Activated CD8-positive, alpha-beta memory T cell treated with anti-CD3 and anti-CD28 coated beads, Interleukin-2, amount 50 U/mL, for 1 hour (primary cell): ENCODE measurements around the gene HSF2BP.
"Not testable (repeated sequence)": the region's sequence is repeated elsewhere in the genome, so short reads cannot be mapped to it uniquely, and the experiment has no call there.

Source experiments
- DNase-seq: peaks from one replicate; pipeline ENCODE4 v3.0.0-alpha.2; 2020; ENCODE audit errors: extremely low read depth

The HSF2BP gene

DNA sequence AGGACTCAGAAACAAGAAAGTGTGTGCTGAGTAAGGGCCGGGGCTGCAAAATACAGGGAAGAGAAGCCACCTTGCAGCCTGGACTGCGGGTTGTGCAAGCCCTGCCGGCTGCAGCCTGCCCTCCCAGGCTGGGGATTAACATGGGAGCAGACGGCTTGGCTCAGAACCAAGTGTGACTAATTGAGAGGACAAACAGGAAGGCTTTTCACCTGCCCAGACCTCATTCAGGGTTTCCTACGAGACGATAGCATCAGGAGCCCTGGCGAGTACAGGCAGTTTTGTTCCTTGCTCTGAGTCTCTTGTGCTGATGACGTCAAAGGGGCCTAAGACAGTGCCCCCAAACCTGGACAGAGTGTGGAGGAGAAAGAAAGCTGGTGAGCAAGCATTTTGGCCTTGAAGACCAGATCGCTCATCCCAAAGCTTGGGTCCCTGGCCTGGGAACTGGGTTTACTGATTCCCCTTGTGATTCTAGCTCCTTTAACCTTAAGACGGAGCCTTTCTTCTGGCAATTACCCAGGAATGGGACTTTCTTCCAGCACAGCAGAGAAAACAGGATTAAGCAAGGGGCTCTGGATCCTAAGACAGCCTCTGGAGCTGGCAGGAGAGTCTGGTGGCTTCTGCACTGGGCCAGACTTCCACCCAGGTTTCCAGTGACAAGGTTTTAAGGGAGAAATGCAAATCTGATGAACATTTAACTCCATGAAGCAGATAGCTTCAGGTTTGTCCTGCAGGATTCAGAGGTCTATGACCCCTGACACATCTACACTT, 142.2 kb downstream of the HSF2BP start:
- DNase-seq = not testable (repeated sequence)

DNA sequence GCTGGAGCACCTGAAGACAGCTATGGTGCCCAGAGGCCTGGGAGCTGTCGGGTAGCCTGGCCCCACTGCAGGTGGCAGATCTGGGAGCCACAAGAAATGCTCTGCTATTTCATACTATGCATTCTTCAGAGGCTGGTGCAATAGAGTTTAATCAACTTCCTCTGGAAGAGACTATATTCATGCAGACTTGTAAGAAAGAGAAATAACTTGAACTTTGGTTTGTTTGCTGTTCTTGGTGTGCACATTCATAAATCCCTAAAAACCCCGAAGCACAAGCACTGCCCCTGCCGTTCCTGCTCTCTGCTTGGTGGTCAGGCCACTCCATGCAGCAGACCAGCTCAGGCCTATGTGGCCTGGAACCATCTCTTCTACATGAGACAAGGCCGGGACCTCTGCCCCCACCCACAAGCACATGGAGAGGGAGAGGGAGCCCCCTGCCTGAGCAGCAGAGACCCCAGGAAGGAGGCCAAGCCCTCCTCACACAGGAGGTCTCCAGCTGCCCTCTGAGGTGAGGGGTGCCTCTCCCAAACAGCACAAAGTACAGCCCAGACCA, 142.9 kb downstream of the HSF2BP start:
- DNase-seq = not testable (repeated sequence)

DNA sequence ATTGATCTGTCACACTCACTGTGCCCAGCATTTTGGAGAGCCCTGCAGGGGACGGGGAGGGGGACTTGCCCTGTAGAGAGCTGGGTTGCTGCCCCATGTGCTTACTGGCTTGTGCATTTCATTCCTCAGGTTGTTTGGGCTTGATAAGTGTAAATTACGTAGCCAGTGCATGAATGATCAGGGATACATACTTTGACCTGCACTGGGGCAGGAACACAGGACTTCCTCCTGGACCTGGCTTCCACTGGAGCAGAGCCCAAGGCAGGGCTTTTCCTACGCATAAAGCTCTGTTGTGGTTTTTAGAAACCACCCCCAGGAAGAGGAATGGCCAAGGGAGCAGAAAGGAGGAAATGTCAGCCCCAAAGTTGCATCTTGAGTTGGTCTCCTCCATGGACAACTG, 144.5 kb downstream of the HSF2BP start:
- not testable (repeated sequence) for DNase-seq

DNA sequence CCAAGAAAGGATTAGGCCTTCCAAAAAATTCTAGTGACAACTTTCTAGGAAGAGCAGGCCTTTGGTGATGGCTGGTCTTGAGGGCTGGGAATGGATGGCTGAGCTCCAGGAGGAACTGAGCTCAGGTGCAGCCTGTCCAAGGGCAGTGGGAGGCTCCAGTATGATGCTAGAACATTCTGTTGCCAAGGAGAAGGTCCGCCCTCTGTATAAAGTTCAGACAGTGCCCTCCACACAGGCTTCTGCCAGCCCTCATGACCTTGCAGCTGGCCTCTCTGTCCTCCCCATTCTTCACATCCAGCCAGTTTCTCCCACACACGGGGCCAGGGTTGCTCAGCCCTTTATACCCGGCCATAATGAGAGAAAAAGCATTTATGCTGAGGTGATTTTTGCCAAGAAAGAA, 146.3 kb downstream of the HSF2BP start:
- not testable (repeated sequence) for DNase-seq

DNA sequence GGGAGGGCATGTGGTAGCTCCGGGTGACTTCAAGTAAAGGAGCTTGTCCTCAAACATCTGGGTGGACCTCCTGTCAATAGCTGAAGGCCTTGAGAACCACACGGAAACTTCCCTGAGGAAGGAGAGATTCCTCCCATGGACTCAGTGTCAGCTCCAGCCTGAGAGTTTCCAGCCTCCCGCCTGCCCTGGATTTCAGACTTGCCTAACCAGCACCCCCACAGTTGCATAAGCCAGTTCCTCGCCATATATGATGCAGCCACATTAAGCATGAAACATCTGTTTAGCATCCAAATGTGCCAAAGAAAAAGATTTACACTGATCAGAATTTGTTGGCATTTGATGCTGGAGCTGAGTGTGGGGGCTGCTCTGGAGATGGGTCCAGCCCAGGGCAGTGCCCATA, 148.1 kb downstream of the HSF2BP start:
- DNase-seq = not testable (repeated sequence)

DNA sequence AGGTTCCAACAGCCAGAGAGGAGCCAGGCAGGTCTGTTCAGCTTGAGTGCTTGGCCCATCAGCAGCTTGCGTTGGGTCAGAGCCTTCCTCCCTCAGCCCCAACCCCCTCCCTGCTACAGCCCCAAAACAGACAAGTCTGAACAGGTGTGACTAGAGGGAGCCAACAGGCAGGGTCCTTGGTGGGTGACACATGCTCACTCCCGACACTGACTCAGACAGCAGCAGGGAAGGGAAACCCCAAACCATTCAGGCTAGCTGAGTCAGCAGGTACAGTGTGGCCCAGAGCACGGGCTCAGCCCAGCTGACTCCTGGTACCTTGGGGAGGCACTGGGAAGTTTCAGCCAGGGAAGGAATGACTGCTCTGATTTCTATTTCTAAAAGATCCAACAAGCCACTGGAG, 148.6 kb downstream of the HSF2BP start:
- not testable (repeated sequence) for DNase-seq

DNA sequence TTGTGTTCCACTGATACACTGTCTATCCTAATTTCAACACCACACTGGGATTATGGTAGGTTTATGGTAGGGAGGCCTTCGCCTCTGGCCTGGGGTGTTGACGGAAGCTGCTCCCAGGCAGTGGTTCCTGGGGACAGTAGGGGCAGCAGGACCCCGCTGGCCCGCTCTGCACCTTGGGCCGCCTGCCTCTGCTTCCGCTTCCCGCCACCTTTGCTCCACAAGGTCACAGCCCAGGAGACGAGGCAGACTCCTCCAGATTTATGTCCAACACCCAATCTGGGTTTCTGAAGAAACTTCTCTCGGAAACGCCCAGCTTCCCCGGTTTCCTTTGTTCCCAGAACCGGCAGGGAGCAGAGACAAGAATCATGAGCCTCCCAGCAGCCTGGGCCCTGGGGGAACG, 155.4 kb downstream of the HSF2BP start:
- not testable (repeated sequence) for DNase-seq

DNA sequence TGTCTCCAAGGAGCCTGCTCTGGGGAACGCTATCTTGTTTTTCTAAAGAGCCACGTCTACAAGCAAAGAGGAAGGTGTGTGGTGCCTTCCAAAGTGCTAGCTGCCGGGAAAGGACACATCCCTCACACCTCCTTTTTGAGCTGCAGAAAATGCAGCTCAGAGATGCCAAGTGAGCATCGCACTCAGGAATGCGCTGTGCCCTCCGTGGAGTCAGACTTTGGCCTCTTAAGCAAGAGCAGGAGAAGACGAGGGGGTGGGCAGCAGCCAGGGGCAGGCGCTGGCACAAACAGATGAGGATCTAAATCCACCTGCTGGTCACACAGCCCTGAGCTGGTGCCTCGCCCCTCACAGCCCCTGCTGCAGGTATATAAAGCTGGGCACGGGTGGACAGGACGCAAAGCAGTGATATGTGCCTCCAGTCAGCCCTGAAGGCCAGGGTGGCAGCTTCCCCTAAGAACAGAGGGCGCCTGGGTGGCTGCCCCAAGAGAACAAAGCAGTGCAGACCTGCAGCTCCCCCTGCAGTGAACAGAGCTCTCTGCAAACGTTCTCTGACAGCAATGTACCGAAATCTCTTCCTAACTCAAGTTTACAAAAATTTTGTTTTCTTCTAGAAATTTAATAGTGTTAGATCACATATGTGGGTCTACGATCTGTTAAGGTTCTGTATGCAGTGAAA, 156.1 kb downstream of the HSF2BP start:
- DNase-seq = not testable (repeated sequence)

DNA sequence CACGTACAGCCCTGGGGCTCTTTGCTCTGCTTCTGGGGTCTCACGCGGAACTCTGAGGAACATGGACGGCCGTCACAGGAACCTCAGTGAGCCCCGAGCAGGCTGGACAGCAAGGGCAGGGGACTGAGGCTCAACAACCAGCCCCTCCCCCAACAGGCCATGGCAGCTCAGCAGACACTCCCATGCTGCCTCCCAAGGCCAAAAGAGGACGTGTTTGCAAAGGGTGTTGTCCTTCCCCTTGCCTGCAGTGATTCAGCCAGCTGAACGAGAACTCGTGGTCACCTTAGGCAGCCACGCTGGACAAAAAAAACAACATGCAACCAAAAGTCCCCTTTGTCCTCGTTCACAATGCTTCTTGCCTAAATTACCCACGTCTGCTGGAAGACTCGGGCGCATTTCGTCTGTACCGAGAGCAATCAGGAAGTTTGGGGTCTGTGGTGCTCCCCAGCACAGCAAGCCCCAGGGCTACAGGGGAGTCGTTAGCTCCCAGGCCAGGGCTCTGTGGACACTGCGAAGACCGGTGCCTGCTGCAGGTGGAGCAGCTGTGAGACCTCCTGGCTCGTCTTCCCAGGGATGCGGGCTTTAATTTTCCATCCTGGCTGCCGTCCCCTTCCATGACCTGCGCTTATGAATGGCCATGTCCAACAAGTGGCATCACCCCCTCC, 156.7 kb downstream of the HSF2BP start:
- DNase-seq = not testable (repeated sequence)

DNA sequence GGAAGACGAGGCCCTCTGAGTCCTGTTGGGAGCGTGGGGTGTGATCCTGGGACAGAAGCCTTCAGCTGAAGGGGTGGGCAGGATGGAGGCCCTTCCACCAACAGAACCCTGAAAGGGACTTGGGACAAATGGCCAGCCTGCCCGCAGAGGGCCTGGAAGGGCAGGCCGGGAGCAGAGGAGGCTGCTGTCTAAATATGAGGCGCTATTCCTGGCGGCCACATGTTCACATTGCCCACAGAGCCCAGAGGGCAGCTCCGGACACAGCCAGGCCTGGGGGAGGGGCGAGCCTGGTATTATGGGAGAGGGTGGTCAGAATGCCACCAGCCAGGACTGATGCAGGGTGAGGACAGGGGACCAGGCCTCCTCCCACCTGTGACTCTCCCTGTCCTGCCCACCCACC, 160.4 kb downstream of the HSF2BP start:
- DNase-seq = not testable (repeated sequence)

DNA sequence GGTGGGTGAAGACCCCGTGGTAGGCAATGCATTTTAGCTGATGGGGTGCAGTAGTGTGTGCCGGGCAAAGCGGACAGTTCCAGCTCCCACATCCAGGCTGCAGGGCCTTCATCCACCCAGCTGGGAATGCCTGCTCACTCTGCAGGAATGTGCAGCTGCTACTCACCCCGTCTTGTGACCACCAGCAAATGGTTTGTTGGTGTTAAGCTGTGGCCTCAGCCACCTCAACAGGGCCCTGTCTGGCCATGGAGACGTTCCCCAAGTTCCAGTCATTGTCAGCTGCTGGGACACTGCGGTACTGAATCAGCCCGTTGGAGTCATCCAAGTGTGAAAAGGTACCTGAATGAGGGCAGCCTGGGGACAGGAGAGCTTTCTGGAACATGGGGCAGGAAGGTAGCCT, 161.2 kb downstream of the HSF2BP start:
- not testable (repeated sequence) for DNase-seq

DNA sequence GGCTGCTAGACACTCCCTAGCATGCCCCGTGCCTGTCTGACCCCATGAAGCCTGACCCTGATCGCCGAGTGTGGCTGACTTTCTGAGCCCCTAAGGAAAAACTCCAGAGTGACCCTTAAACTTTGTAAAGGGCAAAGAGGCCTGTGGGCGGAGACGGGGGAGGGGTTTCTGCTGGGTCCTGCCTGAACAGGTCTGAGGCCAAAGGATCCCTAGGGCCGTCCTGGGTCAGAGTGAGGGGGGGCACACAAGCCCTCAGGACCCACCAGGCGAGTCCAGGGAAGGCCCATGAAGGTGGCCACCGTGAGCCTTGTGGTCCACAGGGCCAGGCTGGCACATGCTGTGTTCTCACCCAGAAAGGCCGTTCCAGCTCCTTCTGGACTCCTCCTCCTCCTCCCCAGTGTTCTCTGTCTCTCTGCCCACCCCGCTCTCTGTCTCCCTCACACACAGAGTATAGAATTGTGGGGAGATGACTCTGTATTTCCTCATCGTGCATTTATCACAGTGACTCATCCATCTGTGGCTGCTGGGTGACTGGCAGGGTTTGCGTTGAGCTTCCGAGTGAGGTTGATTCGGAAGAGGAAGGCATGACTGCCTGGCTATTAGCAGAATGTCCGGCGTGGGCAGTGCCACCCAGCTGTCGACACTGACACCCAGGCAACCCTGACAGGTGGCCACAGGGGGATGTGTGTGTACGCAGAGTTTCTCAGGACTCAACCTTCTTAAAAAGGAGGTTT, 164.8 kb downstream of the HSF2BP start:
- not testable (repeated sequence) for DNase-seq

DNA sequence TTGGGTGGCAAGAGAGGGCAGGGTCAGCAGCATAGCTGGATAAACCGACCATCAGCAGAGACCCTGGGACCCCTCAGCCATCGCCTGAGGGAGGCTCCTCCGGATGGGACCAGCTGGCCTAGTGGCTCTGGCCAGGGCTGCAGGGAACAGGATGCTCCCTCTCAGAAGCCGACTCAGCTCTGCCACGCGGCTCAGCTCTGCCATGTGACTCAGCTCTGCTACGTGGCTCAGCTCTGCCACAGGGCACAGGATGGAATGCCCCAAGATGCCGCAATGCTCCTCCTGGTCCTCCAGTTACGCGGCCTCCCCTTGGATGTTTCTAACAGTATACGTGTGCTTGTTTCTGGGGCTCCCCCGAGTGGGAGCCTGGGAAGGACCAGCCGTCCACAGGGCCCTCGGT, 165.8 kb downstream of the HSF2BP start:
- DNase-seq = not testable (repeated sequence)

DNA sequence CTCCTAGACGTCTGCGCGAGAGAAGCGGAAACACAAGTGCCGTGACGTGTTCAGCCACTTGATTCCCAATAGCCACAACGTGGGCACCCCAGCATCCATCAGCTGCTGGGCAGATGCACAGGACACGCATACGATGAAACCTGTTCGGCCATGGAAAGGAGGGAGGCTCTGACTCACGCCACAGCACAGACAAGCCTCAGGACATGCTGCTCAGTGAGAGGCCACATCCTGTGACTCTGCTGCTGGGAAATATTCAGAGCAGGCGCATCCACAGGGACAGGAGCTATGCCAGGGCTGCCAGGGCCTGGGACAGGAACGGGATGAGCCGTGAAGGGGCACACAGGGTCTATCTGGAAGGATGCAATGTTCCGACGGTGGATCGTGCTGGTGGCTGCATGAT, 171.1 kb downstream of the HSF2BP start:
- not testable (repeated sequence) for DNase-seq

DNA sequence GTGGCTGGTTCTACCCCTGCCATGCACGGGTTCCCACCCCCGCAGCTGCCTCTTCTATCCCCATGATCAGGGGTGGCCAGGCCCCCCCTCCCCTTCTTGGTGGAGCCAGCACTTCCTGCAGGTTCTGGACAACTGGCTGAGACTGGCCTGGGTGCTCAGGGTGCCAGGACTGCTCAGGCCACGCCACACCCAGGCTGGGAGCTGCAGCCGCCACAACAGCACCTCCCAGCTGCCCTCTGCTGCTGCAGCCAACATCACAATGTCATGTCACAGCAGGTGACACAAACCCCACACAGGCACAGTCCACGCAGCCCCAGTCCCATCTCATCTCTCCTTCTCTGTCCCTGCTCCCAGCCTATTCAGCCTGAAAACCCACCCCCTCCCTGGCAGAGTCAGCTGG, 173.2 kb downstream of the HSF2BP start:
- not testable (repeated sequence) for DNase-seq

DNA sequence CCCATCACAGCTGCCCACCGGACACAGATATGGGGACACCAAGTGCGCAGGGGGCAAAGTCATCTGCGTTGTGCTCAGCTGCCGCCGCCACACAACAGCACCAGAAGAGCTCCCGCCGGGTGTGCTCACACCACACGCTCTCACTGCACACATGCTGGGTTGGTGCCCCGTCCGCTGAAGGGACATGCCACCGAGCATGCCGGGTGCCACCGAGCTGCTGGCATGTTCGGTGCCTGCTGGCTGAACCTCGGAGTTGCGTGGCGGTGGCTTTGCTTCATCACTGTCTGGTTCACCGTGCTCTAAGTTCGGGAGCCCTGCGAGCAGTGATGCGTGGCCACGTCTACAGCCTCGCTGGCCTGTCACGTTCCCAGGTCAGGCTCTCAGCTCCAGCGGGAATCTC, 174.3 kb downstream of the HSF2BP start:
- not testable (repeated sequence) for DNase-seq

DNA sequence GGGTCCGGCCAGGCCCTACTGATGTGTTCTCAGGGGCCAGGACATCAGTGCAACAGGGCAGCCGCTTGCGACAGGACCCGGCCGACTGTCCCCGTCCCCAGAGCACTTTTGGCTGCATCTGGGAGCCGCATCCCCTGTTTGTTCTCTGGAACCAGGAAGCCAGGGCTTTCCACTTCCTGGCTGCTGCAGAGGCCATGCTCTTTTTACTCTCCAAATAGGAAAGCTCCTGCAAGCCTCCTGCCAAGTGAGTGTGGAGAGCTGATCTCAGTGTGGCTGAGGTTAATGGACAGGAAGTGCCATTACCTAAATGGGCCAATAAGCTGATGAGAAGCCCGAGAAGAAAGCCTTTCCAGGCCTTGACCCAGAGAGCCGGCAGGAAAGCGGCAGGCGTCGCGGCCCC, 180.1 kb downstream of the HSF2BP start:
- DNase-seq = not testable (repeated sequence)
